ENCODE results near the gene BIN2. TPM values are rescaled to one million over a fixed set of nuclear protein-coding genes. Genes with fewer than 3 reads are reported as not detected.

BIN2 gene
- total and polyA plus RNA-seq, 2 donors from 2014 or later: 3.4 to 15.6 TPM

- peaks cover 0 to 20% (median 5%) of the 10 kb centered on the region in 3 donors for H3K4me1 ChIP-seq (ENCODE audit: control insufficient read depth in 2 of 3, insufficient read depth in 2 of 3, low read depth in 1 of 3, low read length in 3 of 3)
- peak within 1 kb of the TSS; percentile 96 to 100 (median 99) for H3K9ac ChIP-seq (ENCODE audit: low read length in 3 of 3)
- no peak for FAIRE-seq
- intact Hi-C loops (cut with DNase I): no loop called here
- peak within 1 kb of the TSS; percentile 100 for H3K27ac ChIP-seq (ENCODE audit: low read depth in 2 of 2, low read length in 2 of 2)
- no peak for TF ChIP-seq CTCF (IDR thresholded peaks at IDR 0.05; ENCODE audit: borderline replicate concordance, extremely low read depth, insufficient read depth)
- H3K4me3 ChIP-seq (ENCODE audit: low read length in 3 of 3): peak within 1 kb of the TSS; percentile 98 to 100 (median 98)
- H3K36me3 ChIP-seq (ENCODE audit: control insufficient read depth in 2 of 3, insufficient read depth in 3 of 3, low read length in 3 of 3): peaks cover 4 to 27% (median 19%) of the 10 kb centered on the region in 3 donors
- H3K27me3 ChIP-seq (ENCODE audit: control insufficient read depth, insufficient read depth, low read length): no peaks in the 10 kb centered on the region
- H3K9me3 ChIP-seq (ENCODE audit: control insufficient read depth in 2 of 3, insufficient read depth in 1 of 3, low read length in 3 of 3): no peaks in the 10 kb centered on the region
- peak; percentile 98 to 99 (median 98) for DNase-seq
Observed at GRCh38 chr12:51238510-51239334, 85.3 kb downstream of the BIN2 start, which contains the start of gene DAZAP2. Gene DAZAP2 (plus strand): TSS chr12:51238826. CDS start chr12:51238908, 82 bp downstream.

- Histone ChIP-seq H3K9me3 (ENCODE audit: control insufficient read depth in 2 of 3, insufficient read depth in 1 of 3, low read length in 3 of 3) (no peaks in the 10 kb centered on the region), H3K36me3 (ENCODE audit: control insufficient read depth in 2 of 3, insufficient read depth in 3 of 3, low read length in 3 of 3) (peaks cover 4 to 25% (median 19%) of the 10 kb centered on the region in 3 donors), H3K4me3 (ENCODE audit: low read length in 3 of 3) (peak overlapping the region; percentile 94 to 100 (median 98)), H3K27me3 (ENCODE audit: control insufficient read depth, insufficient read depth, low read length) (no peaks in the 10 kb centered on the region), H3K27ac (ENCODE audit: low read depth in 2 of 2, low read length in 2 of 2) (peak overlapping the region; percentile 85 to 100), H3K9ac (ENCODE audit: low read length in 3 of 3) (peak overlapping the region; percentile 35 to 100 (median 96)), H3K4me1 (ENCODE audit: control insufficient read depth in 2 of 3, insufficient read depth in 2 of 3, low read depth in 1 of 3, low read length in 3 of 3) (peaks cover 0 to 20% (median 5%) of the 10 kb centered on the region in 3 donors)
- intact Hi-C loops (cut with DNase I): no loop called here
- TF ChIP-seq CTCF (IDR thresholded peaks at IDR 0.05; ENCODE audit: borderline replicate concordance, extremely low read depth, insufficient read depth): no peak
- DNase-seq (no peak), FAIRE-seq (no peak)
Observed at GRCh38 chr12:51238037-51238509, 85.9 kb downstream of the BIN2 start.

GRCh38 chr12:51234530-51234929 lies 89.4 kb downstream of the BIN2 start:
- peaks cover 0 to 5% (median 2%) of the 10 kb centered on the region in 3 donors for H3K4me1 ChIP-seq (ENCODE audit: control insufficient read depth in 2 of 3, insufficient read depth in 2 of 3, low read depth in 1 of 3, low read length in 3 of 3)
- DNase-seq: no peak
- intact Hi-C loops (cut with DNase I): no loop called here

More at GRCh38 chr12:51234530-51234929, 89.4 kb downstream of the BIN2 start:
- Histone ChIP-seq H3K27ac (ENCODE audit: low read depth in 2 of 2, low read length in 2 of 2) (no peak overlapping the region), H3K9me3 (ENCODE audit: control insufficient read depth in 2 of 3, insufficient read depth in 1 of 3, low read length in 3 of 3) (no peaks in the 10 kb centered on the region), H3K4me3 (ENCODE audit: low read length in 3 of 3) (no peak overlapping the region), H3K9ac (ENCODE audit: low read length in 3 of 3) (no peak overlapping the region), H3K36me3 (ENCODE audit: control insufficient read depth in 2 of 3, insufficient read depth in 3 of 3, low read length in 3 of 3) (no peaks in the 10 kb centered on the region), H3K27me3 (ENCODE audit: control insufficient read depth, insufficient read depth, low read length) (no peaks in the 10 kb centered on the region)
- TF ChIP-seq CTCF (IDR thresholded peaks at IDR 0.05; ENCODE audit: borderline replicate concordance, extremely low read depth, insufficient read depth): no peak
- no peak for FAIRE-seq

Data from kidney (tissue), 14 donors.